Liver (tissue), 9 donors: ENCODE measurements around the gene CRYL1. TPM values are rescaled to one million over a fixed set of nuclear protein-coding genes. Genes with fewer than 3 reads are reported as not detected.

Experiments used
- DNase-seq: peaks from one replicate; pipeline ENCODE4 v3.0.0-alpha.2; 2017; ENCODE audit warnings: low spot score
- H3K27ac ChIP-seq, 2 donors: one replicate each; pipeline ENCODE4 v1.7.0; 2013; ENCODE audit warnings: inconsistent platforms in 2 of 2, low read length in 2 of 2, control low read depth in 1 of 2, low read depth in 1 of 2, mild to moderate bottlenecking in 1 of 2
- H3K27me3 ChIP-seq, 4 donors: one replicate each; pipeline versions ENCODE4 v1.6.1 to v1.7.0; 2013; ENCODE audit warnings: low read length in 3 of 4, inconsistent platforms in 1 of 4, mild to moderate bottlenecking in 1 of 4, moderate library complexity in 1 of 4; ENCODE audit not compliant: control insufficient read depth in 4 of 4, insufficient read depth in 4 of 4
- H3K36me3 ChIP-seq, 4 donors: one replicate each; pipeline versions ENCODE4 v1.6.1 to v1.7.0; 2013; ENCODE audit warnings: low read length in 3 of 4, mild to moderate bottlenecking in 3 of 4, low read depth in 1 of 4, moderate library complexity in 1 of 4; ENCODE audit not compliant: control insufficient read depth in 4 of 4, insufficient read depth in 3 of 4
- H3K4me1 ChIP-seq, 4 donors: one replicate each; pipeline versions ENCODE4 v1.6.1 to v1.7.0; 2013; ENCODE audit warnings: low read length in 3 of 4, mild to moderate bottlenecking in 3 of 4, moderate library complexity in 1 of 4; ENCODE audit not compliant: control insufficient read depth in 4 of 4, insufficient read depth in 4 of 4
- H3K4me3 ChIP-seq, 3 donors: one replicate each; pipeline versions ENCODE4 v1.6.1 to v1.7.0; 2013; ENCODE audit warnings: low read length in 3 of 3, control low read depth in 1 of 3, low read depth in 1 of 3, mild to moderate bottlenecking in 1 of 3
- H3K9ac ChIP-seq, 2 donors: one replicate each; pipeline ENCODE4 v1.7.0; 2013; ENCODE audit warnings: low read length in 2 of 2, mild to moderate bottlenecking in 2 of 2, moderate library complexity in 2 of 2, control low read depth in 1 of 2, low read depth in 1 of 2
- H3K9me3 ChIP-seq, 4 donors: one replicate each; pipeline versions ENCODE4 v1.6.1 to v1.7.0; 2013; ENCODE audit warnings: low read length in 3 of 4; ENCODE audit not compliant: control insufficient read depth in 4 of 4
- ATF3 ChIP-seq: IDR thresholded peaks from 2 replicates; pipeline ENCODE4 v1.6.1; 2016; ENCODE audit warnings: antibody characterized with exemption
- CTCF ChIP-seq: fragments of 150-350 bp; IDR thresholded peaks from 2 replicates; pipeline ENCODE4 v1.5.1; 2017; ENCODE audit warnings: improper control_type of control experiment, low read depth, low read length; ENCODE audit not compliant: missing input control
- FOXA1 ChIP-seq: IDR thresholded peaks from 2 replicates; pipeline ENCODE4 v1.6.1; 2016; ENCODE audit warnings: antibody characterized with exemption
- FOXA2 ChIP-seq: IDR thresholded peaks from 2 replicates; pipeline ENCODE4 v1.6.1; 2016; ENCODE audit warnings: antibody characterized with exemption
- GABPA ChIP-seq, 2 donors: IDR thresholded peaks in 1 of 2; conservative IDR thresholded peaks in 1 of 2; 2 replicates each; pipeline ENCODE4 v1.6.1; 2016; ENCODE audit warnings: antibody characterized with exemption in 2 of 2, mild to moderate bottlenecking in 1 of 2, moderate library complexity in 1 of 2
- HNF4A ChIP-seq, 2 donors: conservative IDR thresholded peaks; 2 replicates each; pipeline ENCODE4 v1.6.1; 2016; ENCODE audit warnings: antibody characterized with exemption in 2 of 2, mild to moderate bottlenecking in 2 of 2
- HNF4G ChIP-seq: IDR thresholded peaks from 2 replicates; pipeline ENCODE4 v1.6.1; 2016; ENCODE audit warnings: antibody characterized with exemption
- JUND ChIP-seq, 2 donors: IDR thresholded peaks; 2 replicates each; pipeline ENCODE4 v1.6.1; 2016; ENCODE audit warnings: antibody characterized with exemption in 2 of 2
- MAX ChIP-seq: IDR thresholded peaks from 2 replicates; pipeline ENCODE4 v1.6.1; 2016; ENCODE audit warnings: antibody characterized with exemption
- NR2F2 ChIP-seq: IDR thresholded peaks from 2 replicates; pipeline ENCODE4 v1.6.1; 2016; ENCODE audit warnings: antibody characterized with exemption
- RAD21 ChIP-seq, 2 donors: IDR thresholded peaks; 2 replicates each; pipeline ENCODE4 v1.6.1; 2016; ENCODE audit warnings: antibody characterized with exemption in 2 of 2, mild to moderate bottlenecking in 2 of 2
- REST ChIP-seq: IDR thresholded peaks from 2 replicates; pipeline ENCODE4 v1.6.1; 2016; ENCODE audit warnings: antibody characterized with exemption, mild to moderate bottlenecking
- RXRA ChIP-seq, 2 donors: IDR thresholded peaks; 2 replicates each; pipeline ENCODE4 v1.6.1; 2017 to 2018; ENCODE audit warnings: antibody characterized with exemption in 2 of 2, mild to moderate bottlenecking in 1 of 2
- SP1 ChIP-seq: IDR thresholded peaks from 2 replicates; pipeline ENCODE4 v1.6.1; 2018; ENCODE audit warnings: antibody characterized with exemption, mild to moderate bottlenecking
- TAF1 ChIP-seq: conservative IDR thresholded peaks from 2 replicates; pipeline ENCODE4 v1.6.1; 2016; ENCODE audit warnings: antibody characterized with exemption, mild to moderate bottlenecking
- YY1 ChIP-seq: IDR thresholded peaks from 2 replicates; pipeline ENCODE4 v1.6.1; 2016; ENCODE audit warnings: antibody characterized with exemption, mild to moderate bottlenecking
- ZBTB33 ChIP-seq: IDR thresholded peaks from 2 replicates; pipeline ENCODE4 v1.6.1; 2016; ENCODE audit warnings: antibody characterized with exemption
- WGBS: extraction: QIAGEN DNeasy Blood & Tissue Kit; methylation state at CpG from one replicate; pipeline ENCODE4 v1.1.7; 2013; 5-methylcytosine and 5-hydroxymethylcytosine counted together
- polyA plus RNA-seq, 2 donors: library from polyadenylated mRNA; stranded (reverse) in 1 of 2; unstranded in 1 of 2; fragments of 200-250 nt in 1 of 2; fragments of >200 nt in 1 of 2; fragmentation: Nextera tagmentation in 1 of 2; extraction: Ambion mirVana in 1 of 2; gene quantifications; one replicate each; pipeline versions ENCODE4 v1.2.1 to v1.2.3, GENCODE V29; 2013 to 2015
- total RNA-seq, 2 donors: library from RNA; depleted of rRNA; stranded (reverse); fragments of >200 nt; gene quantifications; one replicate each; pipeline ENCODE4 v1.2.3, GENCODE V29; 2014
- donor health status: healthy.
- donor health status: healthy.
- donor health status: healthy.
- donor health status: healthy.
- donor health status: healthy.

CRYL1 gene
- total and polyA plus RNA-seq, 4 donors: 87.8 to 179 (median 168) TPM

GRCh38 chr13:20397896-20398295, 127.8 kb downstream of the CRYL1 start:
- Histone ChIP-seq H3K27ac (no peak overlapping the region), H3K4me3 (no peak overlapping the region), H3K27me3 (no peaks in the 10 kb centered on the region), H3K9me3 (no peaks in the 10 kb centered on the region), H3K4me1 (no peaks in the 10 kb centered on the region), H3K36me3 (peaks cover 0 to 3% (median under 1%) of the 10 kb centered on the region in 4 donors), H3K9ac (no peak overlapping the region)
- no peak for TF ChIP-seq ATF3
- no peak for TF ChIP-seq YY1
- TF ChIP-seq REST: no peak
- TF ChIP-seq FOXA2: no peak
- no peak for TF ChIP-seq RXRA (IDR thresholded peaks at IDR 0.05)
- no peak for TF ChIP-seq JUND (IDR thresholded peaks at IDR 0.05)
- TF ChIP-seq RAD21 (IDR thresholded peaks at IDR 0.05): no peak
- no peak for TF ChIP-seq CTCF
- TF ChIP-seq HNF4A (conservative IDR thresholded peaks at IDR 0.05): no peak
- no peak for TF ChIP-seq FOXA1
- no peak for TF ChIP-seq ZBTB33
- TF ChIP-seq GABPA (IDR thresholded peaks at IDR 0.05 in 1 of 2, conservative IDR thresholded peaks at IDR 0.05 in 1 of 2): no peak
- TF ChIP-seq NR2F2: no peak
- no peak for TF ChIP-seq HNF4G
- TF ChIP-seq MAX: no peak
- TF ChIP-seq SP1: no peak
- TF ChIP-seq TAF1: no peak
- no peak for DNase-seq
- 97% methylated on average over 5 of the region's 5 CpGs for WGBS
